GM19035 (cell line): Measurements from ENCODE around the gene FARP1.

ENCODE experiments used
- ATAC-seq: cut with Tn5 transposase; IDR thresholded peaks from one replicate; pipeline ENCODE4 v1.9.1; 2021; ENCODE audit not compliant: unreplicated experiment

Gene FARP1

DNA sequence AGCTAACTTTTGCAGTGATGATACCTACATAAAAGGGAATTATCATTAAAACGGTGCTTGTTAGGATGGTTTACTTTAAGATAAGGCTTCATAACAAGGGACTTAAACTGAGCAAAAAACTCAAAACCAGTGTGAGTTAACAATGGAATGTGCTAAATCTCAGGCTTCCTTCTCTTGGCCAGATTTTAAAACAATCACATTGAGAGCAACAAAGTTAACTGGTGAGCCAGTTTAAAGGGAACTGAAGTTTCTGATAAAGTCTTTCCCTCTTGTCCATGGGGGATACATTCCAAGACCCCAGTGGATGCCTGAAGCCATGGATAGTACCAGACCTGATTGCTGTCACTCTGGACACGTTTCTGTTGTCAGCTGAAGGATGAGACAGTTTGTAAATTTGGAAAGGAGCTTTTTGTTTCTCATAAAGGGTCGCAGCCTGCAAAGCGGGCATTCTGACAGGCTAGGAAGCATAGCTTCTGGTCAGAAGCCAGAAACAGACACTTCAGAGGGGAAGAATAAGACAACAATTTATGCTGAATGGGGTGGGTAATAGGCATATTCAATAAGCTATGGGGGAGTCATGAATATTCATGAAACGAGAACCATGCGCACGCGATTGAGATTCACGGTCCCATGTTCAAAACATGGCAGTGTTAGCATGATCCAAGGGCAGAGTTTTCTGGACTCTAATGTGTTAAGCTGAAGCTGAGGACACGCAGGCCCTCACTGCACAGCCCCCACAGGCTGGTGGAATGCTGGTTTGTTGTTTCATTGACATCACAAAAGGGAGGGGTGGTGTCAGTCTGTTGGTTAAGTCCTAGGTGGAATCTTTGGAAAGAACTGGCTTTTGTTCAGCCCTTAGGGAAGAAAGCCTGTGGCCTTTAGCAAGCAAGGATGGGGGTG, 184.7 kb downstream of the FARP1 start:
- no peak for ATAC-seq

DNA sequence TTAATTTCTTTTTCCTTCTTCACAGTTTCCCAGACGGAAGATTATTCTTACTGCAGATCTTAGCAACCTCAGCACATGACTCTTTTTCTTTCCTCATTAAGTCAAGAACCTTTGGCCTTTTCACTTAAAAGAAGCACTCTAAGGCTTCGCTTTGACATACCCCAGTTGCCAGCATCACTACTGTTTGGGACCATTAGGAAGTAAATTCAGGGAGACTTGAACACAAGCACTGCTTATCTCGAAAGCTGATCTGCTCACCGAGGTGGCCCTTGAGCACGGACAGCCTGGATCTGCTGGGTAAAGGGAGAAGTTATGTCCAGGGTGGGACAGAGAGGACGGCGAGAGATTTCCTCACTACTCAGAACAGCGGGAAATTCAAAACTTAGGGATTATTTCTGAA, 185.6 kb downstream of the FARP1 start:
- ATAC-seq: no peak

DNA sequence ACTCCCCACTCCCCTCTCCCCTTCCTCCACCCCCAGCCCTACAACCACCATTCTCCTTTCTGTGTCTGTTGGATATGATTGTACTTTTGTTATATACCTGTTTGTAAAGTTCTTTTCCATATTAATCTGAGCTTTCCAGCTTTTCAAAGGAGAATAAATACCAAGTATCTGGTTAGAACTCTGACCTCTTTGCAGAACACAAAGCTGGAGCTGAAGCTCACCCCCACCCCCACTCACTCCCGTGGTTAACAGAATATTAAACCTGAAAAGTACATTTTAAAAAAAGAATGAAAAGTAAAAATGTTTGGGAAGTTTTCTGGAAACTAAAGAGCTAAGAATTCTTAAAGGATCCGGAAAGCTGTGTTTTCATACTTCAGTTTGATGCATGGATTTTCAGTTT, 189.3 kb downstream of the FARP1 start:
- ATAC-seq: no peak

DNA sequence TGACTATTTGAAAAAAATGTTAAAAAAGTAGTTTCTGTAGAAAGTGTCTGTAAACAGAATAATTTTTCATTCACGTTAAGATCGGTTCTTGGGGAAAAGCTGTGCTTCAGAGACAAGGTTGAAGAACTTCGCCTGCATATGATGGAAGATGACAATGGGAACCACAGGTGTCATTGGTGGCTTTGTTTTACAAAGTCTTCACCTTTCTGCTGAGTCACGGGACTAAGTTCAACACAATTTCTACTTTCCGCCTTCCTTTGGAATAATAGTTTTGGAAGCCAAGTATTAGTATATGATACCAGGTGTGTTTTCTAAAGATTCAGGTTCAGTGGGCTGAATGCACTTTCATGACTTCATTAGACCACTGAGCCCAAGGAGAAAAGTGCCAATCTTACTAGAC, 189.8 kb downstream of the FARP1 start:
- ATAC-seq: no peak

DNA sequence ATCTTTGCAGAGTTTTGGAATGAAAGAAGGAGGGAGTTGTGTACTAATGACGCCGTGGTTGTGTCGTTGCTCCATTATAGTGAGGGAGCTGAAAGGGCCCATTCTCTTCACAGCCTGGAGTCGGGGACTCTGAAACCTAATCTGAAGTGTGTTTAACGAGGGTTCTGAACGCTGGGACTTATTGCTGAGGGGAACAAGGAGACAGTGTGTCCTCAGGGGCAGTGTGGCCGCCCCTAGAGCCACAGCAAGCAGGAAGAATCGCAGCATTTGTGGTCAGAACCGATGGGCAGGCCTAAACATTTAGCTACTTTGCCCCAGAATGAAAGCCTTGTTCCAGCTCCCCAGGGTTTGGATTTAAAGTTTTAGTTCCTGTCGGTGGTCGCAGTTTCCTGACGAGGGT, 190.6 kb downstream of the FARP1 start:
- no peak for ATAC-seq

DNA sequence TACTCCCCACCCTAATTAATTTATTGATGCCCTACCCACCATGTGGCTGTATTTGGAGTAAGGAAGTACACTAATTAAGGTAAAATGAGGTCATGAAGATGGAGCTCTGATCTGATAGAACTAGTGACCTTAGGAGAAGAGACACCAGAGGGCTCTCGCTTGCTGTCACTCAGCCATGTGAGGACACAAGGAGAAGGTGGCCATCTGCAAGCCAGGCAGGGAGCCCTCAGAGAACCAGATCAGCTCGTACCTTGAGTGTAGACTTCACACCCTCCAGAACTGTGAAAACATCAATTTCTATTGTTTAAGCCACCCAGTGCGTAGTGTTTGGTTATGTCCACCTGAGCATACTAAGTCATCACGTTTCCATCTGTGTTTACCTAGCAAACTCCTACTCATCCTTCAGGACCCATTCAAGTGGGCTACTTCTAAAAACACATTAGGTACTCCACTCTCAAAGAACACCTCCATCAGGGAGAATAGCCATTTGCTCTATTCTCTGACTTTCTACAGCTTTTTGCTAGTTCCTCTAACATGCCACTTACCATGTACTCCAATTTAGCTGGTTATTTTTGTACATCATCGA, 191.8 kb downstream of the FARP1 start:
- ATAC-seq: no peak

DNA sequence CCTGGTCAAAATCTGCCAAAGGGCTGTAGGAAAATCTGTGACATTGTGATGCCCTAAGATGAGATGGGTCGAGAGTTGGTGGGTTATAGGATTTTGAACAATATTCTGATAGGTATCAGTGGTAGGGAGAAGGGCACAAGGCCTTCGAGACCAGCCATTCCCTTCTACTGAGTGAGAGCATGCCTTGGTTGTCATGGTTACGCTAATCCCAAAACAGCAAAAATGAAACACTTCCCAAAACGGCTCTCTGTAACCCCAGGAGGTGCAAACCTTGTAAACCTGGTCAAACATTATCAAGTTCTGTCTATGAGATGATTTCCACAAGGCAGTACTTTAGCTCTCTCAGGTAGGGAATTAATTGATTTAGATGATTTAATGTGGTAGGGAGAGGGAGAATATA, 192.8 kb downstream of the FARP1 start:
- ATAC-seq: no peak

DNA sequence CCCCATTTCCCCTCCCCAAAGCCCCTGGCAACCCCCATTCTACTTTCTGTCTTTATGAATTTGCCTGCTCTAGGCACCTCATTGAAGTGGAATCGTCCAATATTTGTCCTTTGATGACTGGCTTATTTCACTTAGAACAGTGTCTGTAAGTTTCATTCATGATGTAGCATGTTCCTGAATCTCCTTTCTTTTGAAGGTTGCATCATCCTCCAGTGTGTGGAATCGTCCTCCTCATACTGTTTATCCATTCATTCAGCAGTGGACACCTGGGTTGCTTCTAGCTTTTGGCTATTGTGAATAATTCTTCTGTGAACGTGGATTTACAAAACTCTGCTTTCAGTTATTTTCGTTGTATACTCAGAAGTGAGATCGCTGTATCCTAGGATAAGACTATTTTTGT, 195.4 kb downstream of the FARP1 start:
- no peak for ATAC-seq

DNA sequence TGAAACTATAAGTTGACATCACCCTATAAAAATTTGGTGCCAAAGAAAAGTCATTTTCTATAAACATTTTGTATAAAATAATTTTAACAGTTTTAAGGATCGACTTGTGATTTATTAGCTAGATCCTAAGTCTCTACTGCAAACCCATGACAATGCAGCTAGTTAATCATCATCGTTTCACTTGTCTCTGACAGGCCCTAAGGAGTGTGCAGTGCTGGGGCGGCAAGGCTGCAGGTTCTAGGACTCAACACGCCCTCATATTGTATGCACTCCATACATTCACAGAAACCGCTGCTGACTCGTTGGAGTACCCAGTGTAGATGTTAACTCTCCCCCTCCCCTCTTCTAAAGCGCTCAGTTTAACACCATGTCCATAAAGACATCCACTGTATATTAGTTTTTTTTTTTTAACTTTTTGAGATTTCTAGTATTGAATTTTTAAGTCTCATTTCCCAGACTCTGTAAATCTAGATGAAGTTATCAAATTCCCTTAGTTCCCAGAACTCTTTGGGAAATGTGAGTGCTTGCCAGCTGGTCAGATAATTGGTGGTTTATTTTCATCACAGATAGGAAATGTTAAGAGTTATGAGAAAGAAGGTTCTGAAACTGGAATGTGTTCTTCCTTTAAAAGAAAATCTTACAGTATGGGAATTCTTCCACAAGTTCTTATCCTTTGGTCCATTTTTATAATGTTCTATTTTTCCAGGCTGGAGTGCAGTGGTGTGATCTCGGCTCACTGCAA, 197.0 kb downstream of the FARP1 start:
- no peak for ATAC-seq

DNA sequence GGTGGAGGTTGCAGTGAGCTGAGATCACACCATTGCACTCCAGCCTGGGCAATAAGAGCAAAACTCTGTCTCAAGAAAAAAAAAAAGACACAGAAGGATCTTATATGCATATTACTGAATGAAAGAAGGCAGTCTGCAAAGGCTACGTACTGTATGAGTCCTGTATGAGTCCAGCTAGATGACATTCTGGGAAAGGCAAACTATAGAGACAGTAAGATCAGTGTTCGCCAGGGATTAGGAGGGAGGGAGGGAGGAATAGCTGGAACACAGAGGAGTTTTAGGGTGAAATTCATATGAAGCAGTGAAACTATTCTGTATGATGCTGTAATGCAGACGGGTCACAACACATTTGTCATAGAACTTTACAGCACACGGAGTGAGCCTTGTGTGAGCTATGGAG, 200.1 kb downstream of the FARP1 start:
- no peak for ATAC-seq

DNA sequence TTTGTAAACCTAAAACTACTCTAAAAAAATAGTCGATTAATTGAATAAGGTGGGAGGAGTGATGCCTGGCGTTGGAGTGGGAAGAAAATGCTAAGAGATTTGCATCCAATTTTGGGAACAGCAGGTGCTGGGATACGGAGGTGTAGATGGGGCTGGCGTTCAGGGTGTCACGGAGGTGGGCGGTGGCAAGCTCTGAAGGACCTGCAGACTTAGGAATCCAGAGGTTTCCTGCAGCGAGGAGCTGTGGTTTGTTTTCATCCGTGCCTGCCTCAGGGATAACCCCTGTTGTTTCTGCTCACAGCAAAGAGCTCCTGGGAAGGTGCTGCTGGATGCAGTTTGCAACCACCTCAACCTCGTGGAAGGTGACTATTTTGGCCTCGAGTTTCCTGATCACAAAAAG, 200.6 kb downstream of the FARP1 start:
- no peak for ATAC-seq

DNA sequence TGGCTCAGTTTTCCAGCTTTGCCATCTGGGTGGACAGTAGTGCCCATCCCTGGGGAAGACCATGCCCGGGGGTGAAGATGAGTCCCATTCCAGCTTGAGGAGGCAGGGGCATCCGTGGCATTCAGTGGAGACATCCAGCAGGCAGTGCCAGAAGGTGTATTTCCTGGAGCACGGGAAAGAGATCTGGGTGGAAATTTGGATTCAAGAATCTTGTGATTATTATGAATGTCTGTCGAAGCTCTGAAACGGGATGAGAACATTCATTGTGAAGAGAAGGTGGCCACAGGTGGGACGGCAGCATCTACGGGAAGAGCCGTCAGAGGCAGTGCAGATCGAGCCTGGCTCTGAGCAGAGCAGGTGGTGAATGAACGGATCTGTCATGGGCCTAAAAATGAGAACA, 201.5 kb downstream of the FARP1 start:
- no peak for ATAC-seq

DNA sequence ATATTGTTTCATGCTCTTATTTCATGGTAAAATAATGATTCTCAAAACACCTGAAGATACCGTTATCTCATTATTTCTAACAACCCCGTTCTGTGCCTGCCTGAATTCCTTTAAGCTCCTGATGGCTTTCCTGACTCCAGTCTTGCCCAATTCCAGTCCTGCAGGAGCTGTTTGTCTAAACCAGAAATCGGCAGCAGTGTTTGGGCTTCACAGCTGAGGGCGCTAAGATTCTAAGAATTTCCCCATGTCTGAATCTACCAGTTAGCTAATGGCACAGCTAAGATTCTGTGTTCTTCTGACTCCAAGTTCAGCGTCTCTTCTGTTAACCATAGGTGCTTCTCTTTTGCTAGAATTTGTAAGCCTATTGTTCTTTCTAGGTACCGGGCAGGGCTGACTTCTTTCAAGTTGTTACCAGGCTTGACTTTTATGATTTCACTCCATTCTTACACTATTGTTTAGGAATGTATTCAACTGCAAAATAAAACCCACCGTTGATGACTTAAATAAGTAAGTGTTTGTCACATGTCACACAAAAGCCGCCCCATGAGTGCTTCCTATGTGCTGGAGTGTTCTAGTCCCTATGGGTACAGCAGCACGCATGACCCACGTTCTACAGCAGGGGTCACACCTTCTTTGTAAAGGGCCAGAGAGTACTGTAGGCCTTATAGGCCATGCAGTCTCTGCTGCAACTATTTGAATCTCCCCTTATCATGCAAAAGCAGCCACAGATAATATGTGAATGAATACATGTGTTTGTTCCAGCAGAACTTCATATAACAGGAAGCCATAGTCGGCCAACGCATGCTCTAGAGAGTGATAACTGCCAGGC, 202.4 kb downstream of the FARP1 start:
- no peak for ATAC-seq

DNA sequence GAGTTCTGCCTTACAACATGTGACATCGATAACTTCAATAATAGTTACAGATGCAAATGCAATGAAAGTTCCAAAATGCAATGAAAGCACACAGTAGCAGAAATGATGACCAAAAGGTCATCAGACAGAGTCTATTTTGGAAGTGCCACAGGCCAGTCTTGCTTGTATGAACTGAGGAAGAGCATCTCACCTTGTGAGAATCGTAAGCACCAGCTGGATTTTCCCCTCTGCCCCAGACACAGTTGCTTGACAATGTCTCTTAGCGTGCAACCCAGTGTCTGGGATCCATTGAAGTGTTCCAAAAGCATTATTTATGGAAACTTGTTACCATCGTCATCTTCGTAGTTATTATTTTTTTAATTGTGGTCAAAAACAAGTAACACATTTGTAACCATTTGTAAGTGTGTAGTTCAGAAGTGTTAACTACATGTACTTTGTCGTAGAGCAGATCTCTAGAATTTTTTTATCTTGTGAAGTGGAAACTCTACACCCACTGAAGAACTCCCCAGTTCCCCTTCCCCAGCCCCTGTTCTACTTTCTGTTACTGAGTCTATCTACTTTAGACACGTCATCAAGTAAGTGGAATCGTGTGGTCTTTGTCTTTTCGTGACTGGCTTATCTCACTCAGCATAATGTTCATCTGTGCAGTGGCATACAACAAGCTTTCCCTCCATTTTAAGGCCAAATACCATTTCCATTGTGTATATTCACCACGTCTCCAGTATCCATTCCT, 204.2 kb downstream of the FARP1 start:
- no peak for ATAC-seq

DNA sequence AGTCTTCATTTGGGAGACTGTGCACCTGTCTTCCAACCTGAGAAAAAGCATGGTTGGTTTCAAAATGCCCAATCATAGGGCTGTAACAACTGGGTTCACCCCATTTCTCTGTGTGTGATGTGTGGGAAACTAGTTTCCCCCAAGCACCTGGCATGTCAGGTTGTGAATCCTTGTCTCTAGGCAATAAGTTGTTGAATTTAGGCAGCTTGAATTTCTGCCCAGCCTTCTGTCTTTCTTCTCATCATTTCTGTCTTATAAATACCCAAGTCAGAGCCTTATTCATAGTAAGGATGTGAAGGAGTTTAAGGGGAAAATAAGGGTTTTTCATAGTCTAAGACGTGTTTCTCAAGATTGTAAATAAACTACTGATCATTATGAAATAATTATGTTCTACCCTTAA, 204.9 kb downstream of the FARP1 start:
- no peak for ATAC-seq

DNA sequence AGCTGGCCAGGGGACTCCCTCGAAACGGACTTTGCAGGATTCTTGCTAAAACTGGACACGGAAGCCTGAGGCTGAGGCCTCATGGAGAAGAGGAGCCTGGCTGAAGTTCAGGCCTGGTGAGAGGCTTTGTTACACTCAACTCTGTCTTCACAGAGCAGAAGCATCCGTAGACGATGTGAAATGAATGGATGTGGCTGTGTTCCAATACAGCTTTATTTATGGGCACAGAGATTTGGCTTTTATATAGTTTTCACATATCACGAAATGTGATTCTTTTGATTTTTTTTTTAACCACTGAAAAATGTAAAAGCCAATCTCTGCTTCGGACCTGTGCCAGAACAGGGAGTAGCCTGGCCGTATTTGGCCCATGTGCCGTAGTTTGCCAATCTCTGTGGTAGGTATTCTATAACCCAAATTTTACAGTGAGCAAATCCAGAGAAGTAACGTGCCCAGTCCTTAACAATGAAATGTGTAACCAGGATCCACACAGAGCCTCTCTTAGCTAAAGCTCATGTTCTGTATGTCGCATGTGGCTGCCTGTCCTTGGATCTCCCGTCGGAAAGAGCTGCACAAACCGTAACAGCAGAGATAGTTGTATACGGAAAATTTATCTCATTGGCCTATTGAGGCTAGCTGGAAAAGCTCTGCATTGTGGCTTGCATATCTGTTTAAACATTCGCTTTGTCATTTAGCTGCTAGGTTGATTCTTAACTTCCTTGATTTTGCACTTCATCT, 205.7 kb downstream of the FARP1 start:
- no peak for ATAC-seq

DNA sequence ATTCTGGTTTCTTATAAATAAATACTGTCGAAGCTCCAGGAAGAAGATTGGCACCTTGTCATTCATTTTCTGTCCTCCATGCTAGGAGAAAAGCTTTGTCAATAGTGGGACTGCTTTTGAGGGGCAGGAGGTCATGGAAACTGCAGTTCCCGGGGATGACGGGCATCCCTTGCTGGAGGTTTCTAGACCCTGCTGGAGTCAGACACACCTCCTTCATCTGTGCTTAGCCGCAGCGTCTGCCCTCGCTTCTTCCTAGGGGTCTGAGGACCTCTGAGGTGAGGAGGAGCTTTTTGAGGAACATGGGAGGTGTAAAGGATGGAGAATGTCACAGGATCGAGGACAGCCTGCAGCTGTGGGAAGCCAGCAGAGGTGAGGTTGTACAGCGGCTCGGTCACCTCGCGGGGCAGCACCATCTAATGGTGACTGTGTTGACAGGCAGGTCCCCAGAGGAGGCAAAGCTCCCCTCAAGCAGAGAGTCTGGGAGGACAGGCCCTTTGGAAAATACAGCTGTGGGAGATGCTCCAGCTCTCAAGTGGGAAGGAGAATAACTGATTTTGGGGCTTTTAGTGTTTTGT, 206.9 kb downstream of the FARP1 start:
- no peak for ATAC-seq

DNA sequence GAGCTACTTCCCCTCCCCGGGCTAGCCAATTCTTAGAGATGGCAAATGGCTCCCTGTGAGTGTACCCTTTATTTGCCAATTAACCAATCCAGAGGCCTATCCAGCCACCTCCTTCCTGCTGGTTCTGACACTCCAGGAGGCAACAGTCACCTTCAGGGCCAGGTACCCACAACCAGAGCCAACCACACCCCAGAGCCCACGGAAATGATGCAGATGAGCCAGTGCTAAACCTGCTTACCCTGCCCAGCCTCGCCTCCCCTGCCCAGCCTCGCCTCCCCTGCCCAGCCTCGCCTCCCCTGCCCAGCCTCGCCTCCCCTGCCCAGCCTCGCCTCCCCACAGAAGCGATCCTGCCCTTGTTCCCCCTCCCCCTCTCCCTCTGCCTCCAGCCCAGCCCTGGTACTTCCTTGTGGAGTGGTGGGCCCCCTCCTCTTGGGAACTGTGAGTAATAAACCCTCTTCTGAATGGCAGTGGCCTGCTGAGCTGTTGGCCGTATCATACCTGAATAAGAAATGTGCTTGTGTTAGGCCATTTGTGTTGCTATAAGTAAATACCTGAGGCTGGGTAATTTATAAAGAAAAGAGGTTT, 207.9 kb downstream of the FARP1 start:
- no peak for ATAC-seq

DNA sequence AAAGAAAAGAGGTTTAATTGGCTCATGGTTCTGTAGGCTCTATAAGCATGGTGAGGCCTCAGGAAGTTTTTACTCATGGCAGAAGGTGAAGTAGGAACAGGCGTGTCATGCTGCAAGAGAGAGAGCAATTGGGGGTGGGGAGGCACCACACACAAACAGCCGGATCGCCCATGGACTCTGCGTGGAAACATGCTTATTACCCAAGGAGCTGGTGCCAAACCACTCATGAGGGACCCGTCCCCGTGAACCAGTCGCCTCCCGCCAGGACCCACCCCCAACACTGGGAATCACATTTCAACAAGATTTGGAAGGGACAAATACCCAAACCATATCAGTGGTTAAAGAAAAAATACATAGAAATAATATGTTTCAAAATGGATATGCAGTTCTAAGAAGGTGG, 208.7 kb downstream of the FARP1 start:
- no peak for ATAC-seq
